ENCODE measurements around the gene ZNF268.

GRCh38 chr12:133221241-133221640 lies 39.9 kb downstream of the ZNF268 start:
- TF ChIP-seq TAF1 (IDR thresholded peaks at IDR 0.05; ENCODE audit: borderline replicate concordance, low read depth, low read length) (no peak), POLR2AphosphoS5 (IDR thresholded peaks at IDR 0.05; ENCODE audit: low read depth, low read length) (no peak), POLR2A (IDR thresholded peaks at IDR 0.05; ENCODE audit: low read depth, low read length) (no peak)

All from GM12892 (cell line).